ENCODE measurements around the gene KY.
A peak's percentile ranks its signal among the peaks of the same experiment; 100 is the strongest.

GRCh38 chr3:134630506-134630905 lies 20.3 kb downstream of the KY start:
- TF ChIP-seq SMARCA4 (IDR thresholded peaks at IDR 0.05) (no peak), BHLHE40 (IDR thresholded peaks at IDR 0.05; ENCODE audit: low read length) (no peak), KAT7 (CRISPR knock-in tag; IDR thresholded peaks at IDR 0.05; ENCODE audit: borderline replicate concordance) (no peak), CTCF (IDR thresholded peaks at IDR 0.05 in 2 of 3, conservative IDR thresholded peaks at IDR 0.05 in 1 of 3; ENCODE audit: insufficient read depth in 2 of 3, low read depth in 1 of 3, low read length in 3 of 3) (peak; percentile 20 to 35 (median 20); a peak in 2 of 6 replicates), PHF8 (IDR thresholded peaks at IDR 0.05; ENCODE audit: borderline replicate concordance, low read length) (no peak)
- TF ChIP-seq, protein P1, sequence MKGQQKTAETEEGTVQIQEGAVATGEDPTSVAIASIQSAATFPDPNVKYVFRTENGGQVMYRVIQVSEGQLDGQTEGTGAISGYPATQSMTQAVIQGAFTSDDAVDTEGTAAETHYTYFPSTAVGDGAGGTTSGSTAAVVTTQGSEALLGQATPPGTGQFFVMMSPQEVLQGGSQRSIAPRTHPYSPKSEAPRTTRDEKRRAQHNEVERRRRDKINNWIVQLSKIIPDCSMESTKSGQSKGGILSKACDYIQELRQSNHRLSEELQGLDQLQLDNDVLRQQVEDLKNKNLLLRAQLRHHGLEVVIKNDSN (CRISPR knock-in tag; IDR thresholded peaks at IDR 0.05), result no peak

All from K562 (cell line).